Body of pancreas (tissue), 4 donors: ENCODE measurements around the gene PEMT.

Source experiments
- CTCF ChIP-seq, 7 experiments: fragments of 450-650 bp in 4 of 7; fragments of 200-600 bp in 3 of 7; sonication (generic) in 3 of 7; IDR thresholded peaks; one replicate each; pipeline ENCODE4 v1.5.1; 2016 to 2019; ENCODE audit warnings: antibody characterized with exemption in 7 of 7
- POLR2A ChIP-seq, 3 donors: fragments of 450-650 bp; IDR thresholded peaks; one replicate each; pipeline ENCODE4 v1.6.1; 2016; ENCODE audit warnings: antibody characterized with exemption in 3 of 3, mild to moderate bottlenecking in 2 of 3

- TF ChIP-seq CTCF (IDR thresholded peaks at IDR 0.05) (no peak), POLR2A (IDR thresholded peaks at IDR 0.05) (no peak)
Observed at GRCh38 chr17:17577373-17577772, 14.1 kb downstream of the PEMT start.
